GM18517 (cell line): ENCODE data around the gene INSRR.

ENCODE experiments used
- ATAC-seq: cut with Tn5 transposase; IDR thresholded peaks from one replicate; pipeline ENCODE4 v1.9.1; 2021; ENCODE audit warnings: mild to moderate bottlenecking, moderate library complexity; ENCODE audit not compliant: unreplicated experiment

INSRR gene

GRCh38 chr1:156875341-156875615, 16.4 kb upstream of the INSRR start:
- ATAC-seq: no peak

- no peak for ATAC-seq
Measured at GRCh38 chr1:156874572-156875340, 15.8 kb upstream of the INSRR start.

GRCh38 chr1:156874142-156874541, 15.2 kb upstream of the INSRR start:
- ATAC-seq: no peak

- ATAC-seq: no peak
Measured at GRCh38 chr1:156873659-156874058, 14.7 kb upstream of the INSRR start.

GRCh38 chr1:156869455-156869854, 10.5 kb upstream of the INSRR start:
- ATAC-seq: no peak

- no peak for ATAC-seq
Measured at GRCh38 chr1:156868341-156868740, 9.4 kb upstream of the INSRR start.

GRCh38 chr1:156866249-156866909, 7.5 kb upstream of the INSRR start:
- no peak for ATAC-seq

GRCh38 chr1:156865865-156866248, 6.9 kb upstream of the INSRR start:
- ATAC-seq: no peak

GRCh38 chr1:156865258-156865657, 6.3 kb upstream of the INSRR start:
- no peak for ATAC-seq

GRCh38 chr1:156864796-156865195, 5.9 kb upstream of the INSRR start:
- ATAC-seq: no peak

- ATAC-seq: no peak
Measured at GRCh38 chr1:156863631-156864030, 4.7 kb upstream of the INSRR start.

GRCh38 chr1:156862997-156863599, 4.2 kb upstream of the INSRR start:
- ATAC-seq: no peak

GRCh38 chr1:156862584-156862983, 3.7 kb upstream of the INSRR start:
- no peak for ATAC-seq

- ATAC-seq: no peak
Measured at GRCh38 chr1:156860628-156861423, 1.9 kb upstream of the INSRR start, which contains the start of gene NTRK1. Gene NTRK1 (plus strand): TSS chr1:156860865. CDS start chr1:156860935, 70 bp downstream.

- ATAC-seq: no peak
Measured at GRCh38 chr1:156860113-156860627, 1.3 kb upstream of the INSRR start.

- no peak for ATAC-seq
Measured at GRCh38 chr1:156859523-156860112, 701 bp upstream of the INSRR start.

- no peak for ATAC-seq
Measured at GRCh38 chr1:156858555-156858956, 361 bp downstream of the INSRR start.

- ATAC-seq: no peak
Measured at GRCh38 chr1:156857532-156857931, 1.4 kb downstream of the INSRR start.

- ATAC-seq: no peak
Measured at GRCh38 chr1:156856282-156856785, 2.6 kb downstream of the INSRR start.

- ATAC-seq: no peak
Measured at GRCh38 chr1:156854634-156855033, 4.3 kb downstream of the INSRR start.

GRCh38 chr1:156853761-156854160, 5.2 kb downstream of the INSRR start:
- ATAC-seq: no peak
